Skeletal muscle tissue (tissue), 4 donors: ENCODE data around the gene HILPDA. TPM values are rescaled to one million over a fixed set of nuclear protein-coding genes. Genes with fewer than 3 reads are reported as not detected.
"Not testable (repeated sequence)": the region's sequence is repeated elsewhere in the genome, so short reads cannot be mapped to it uniquely, and the experiment has no call there.

Experiments
- H3K27ac ChIP-seq: one replicate; pipeline ENCODE4 v1.7.0; 2013; ENCODE audit warnings: mild to moderate bottlenecking, low read depth, low read length, inconsistent platforms
- H3K27me3 ChIP-seq, 3 donors: one replicate each; pipeline ENCODE4 v1.7.0; 2013; ENCODE audit warnings: low read length in 3 of 3; ENCODE audit not compliant: control insufficient read depth in 3 of 3, insufficient read depth in 3 of 3
- H3K36me3 ChIP-seq, 3 donors: one replicate each; pipeline ENCODE4 v1.7.0; 2013; ENCODE audit warnings: low read length in 3 of 3; ENCODE audit not compliant: control insufficient read depth in 3 of 3, insufficient read depth in 3 of 3
- H3K4me1 ChIP-seq, 3 donors: one replicate each; pipeline ENCODE4 v1.7.0; 2013; ENCODE audit warnings: low read length in 3 of 3, mild to moderate bottlenecking in 3 of 3; ENCODE audit not compliant: control insufficient read depth in 3 of 3, insufficient read depth in 3 of 3
- H3K4me3 ChIP-seq, 3 donors: one replicate each; pipeline ENCODE4 v1.7.0; 2013; ENCODE audit warnings: low read length in 3 of 3
- H3K9ac ChIP-seq, 3 donors: one replicate each; pipeline ENCODE4 v1.7.0; 2013; ENCODE audit warnings: low read length in 3 of 3, mild to moderate bottlenecking in 3 of 3, moderate library complexity in 2 of 3, low read depth in 1 of 3
- H3K9me3 ChIP-seq, 3 donors: one replicate each; pipeline ENCODE4 v1.7.0; 2013; ENCODE audit warnings: low read length in 3 of 3; ENCODE audit not compliant: control insufficient read depth in 3 of 3
- total RNA-seq: library from RNA; depleted of rRNA; stranded (reverse); fragments of >200 nt; gene quantifications from one replicate; pipeline ENCODE4 v1.2.3, GENCODE V29; 2014
- donor health status: Osteomylitis.

The HILPDA gene
- total RNA-seq, 1 donor from 2014 or later: 22.4 TPM

GRCh38 chr7:128459394-128459878, 3.8 kb downstream of the HILPDA start:
- no peaks in the 10 kb centered on the region for H3K9me3 ChIP-seq
- H3K27ac ChIP-seq: no peak overlapping the region
- peaks cover 2 to 5% (median 4%) of the 10 kb centered on the region in 3 donors for H3K36me3 ChIP-seq

GRCh38 chr7:128462460-128462859, 6.8 kb downstream of the HILPDA start:
- H3K27ac ChIP-seq: no peak overlapping the region
- H3K4me1 ChIP-seq: peaks cover 0 to under 1% (median 0%) of the 10 kb centered on the region in 3 donors
- H3K9ac ChIP-seq: no peak overlapping the region
- H3K4me3 ChIP-seq: no peak overlapping the region
- peaks cover 0 to under 1% (median 0%) of the 10 kb centered on the region in 3 donors for H3K36me3 ChIP-seq
- H3K27me3 ChIP-seq: no peaks in the 10 kb centered on the region
- H3K9me3 ChIP-seq: no peaks in the 10 kb centered on the region

More at GRCh38 chr7:128459394-128459878, 3.8 kb downstream of the HILPDA start:
- H3K4me3 ChIP-seq: no peak overlapping the region
- H3K27me3 ChIP-seq: no peaks in the 10 kb centered on the region
- H3K9ac ChIP-seq: no peak overlapping the region
- H3K4me1 ChIP-seq: peaks cover 18 to 28% (median 20%) of the 10 kb centered on the region in 3 donors

GRCh38 chr7:128463345-128463744, 7.7 kb downstream of the HILPDA start:
- H3K9ac ChIP-seq, H3K4me1 ChIP-seq, H3K27me3 ChIP-seq, H3K4me3 ChIP-seq, H3K9me3 ChIP-seq, H3K36me3 ChIP-seq, H3K27ac ChIP-seq: not testable (repeated sequence)

- H3K9ac ChIP-seq, H3K27me3 ChIP-seq, H3K36me3 ChIP-seq, H3K4me3 ChIP-seq, H3K4me1 ChIP-seq, H3K9me3 ChIP-seq, H3K27ac ChIP-seq: not testable (repeated sequence)
Observed at GRCh38 chr7:128463933-128464332, 8.3 kb downstream of the HILPDA start.

GRCh38 chr7:128466871-128467270, 11.2 kb downstream of the HILPDA start:
- H3K4me3 ChIP-seq, H3K9ac ChIP-seq, H3K27ac ChIP-seq, H3K27me3 ChIP-seq, H3K9me3 ChIP-seq, H3K4me1 ChIP-seq, H3K36me3 ChIP-seq: not testable (repeated sequence)

- not testable (repeated sequence) for H3K27me3 ChIP-seq, H3K36me3 ChIP-seq, H3K9me3 ChIP-seq
- H3K27ac ChIP-seq: peak within 1 kb of the TSS; percentile 78
- H3K4me1 ChIP-seq: peaks cover 9 to 12% (median 11%) of the 10 kb centered on the region in 3 donors
- peak within 1 kb of the TSS; percentile 86 to 87 (median 87) for H3K4me3 ChIP-seq
- H3K9ac ChIP-seq: peak within 1 kb of the TSS; percentile 77 to 89 (median 85)
Observed at GRCh38 chr7:128476402-128477335, 21.0 kb downstream of the HILPDA start, which contains the start of gene METTL2B. METTL2B (plus strand) TSS chr7:128476748; CDS start chr7:128476766, 18 bp downstream.

GRCh38 chr7:128477336-128477690, 21.6 kb downstream of the HILPDA start:
- Histone ChIP-seq H3K4me3 (peak overlapping the region; percentile 86 to 87 (median 87)), H3K4me1 (peaks cover 9 to 12% (median 11%) of the 10 kb centered on the region in 3 donors), H3K27ac (peak overlapping the region; percentile 78), H3K9ac (peak overlapping the region; percentile 77 to 89 (median 85))
- H3K27me3 ChIP-seq, H3K36me3 ChIP-seq, H3K9me3 ChIP-seq: not testable (repeated sequence)

- H3K27me3 ChIP-seq, H3K27ac ChIP-seq, H3K4me3 ChIP-seq, H3K9ac ChIP-seq, H3K9me3 ChIP-seq: not testable (repeated sequence)
- Histone ChIP-seq H3K4me1 (peaks cover 9 to 12% (median 11%) of the 10 kb centered on the region in 3 donors), H3K36me3 (peaks cover 0 to 11% (median 7%) of the 10 kb centered on the region in 3 donors)
Observed at GRCh38 chr7:128479082-128479481, 23.4 kb downstream of the HILPDA start.

- H3K4me1 ChIP-seq, H3K9ac ChIP-seq, H3K27ac ChIP-seq, H3K27me3 ChIP-seq, H3K36me3 ChIP-seq, H3K9me3 ChIP-seq, H3K4me3 ChIP-seq: not testable (repeated sequence)
Observed at GRCh38 chr7:128488134-128488533, 32.5 kb downstream of the HILPDA start.

- Histone ChIP-seq H3K9ac (no peak overlapping the region), H3K27ac (no peak overlapping the region), H3K27me3 (no peaks in the 10 kb centered on the region), H3K4me3 (no peak overlapping the region), H3K36me3 (peaks cover 15 to 34% (median 32%) of the 10 kb centered on the region in 3 donors), H3K4me1 (no peaks in the 10 kb centered on the region), H3K9me3 (no peaks in the 10 kb centered on the region)
Observed at GRCh38 chr7:128497405-128497804, 41.7 kb downstream of the HILPDA start.
